Skin of body (tissue), 3 donors: ENCODE data around the gene GTF2H3. TPM values are rescaled to one million over a fixed set of nuclear protein-coding genes. Genes with fewer than 3 reads are reported as not detected.

Experiments used
- DNase-seq: peaks from one replicate; lab custom pipeline; 2025; lab: John Stamatoyannopoulos, UW
- small RNA-seq: library from RNA; depleted of rRNA; stranded (forward); fragments of <200 nt; gene quantifications from one replicate; pipeline ENCODE3, GENCODE V24; 2014; ENCODE audit warnings: low replicate concordance
- total RNA-seq: library from RNA; depleted of rRNA; stranded (reverse); fragments of >200 nt; gene quantifications from one replicate; pipeline ENCODE4 v1.2.3, GENCODE V29; 2014

Gene GTF2H3
- total RNA-seq, 1 donor from 2014 or later, result 23.4 TPM

GRCh38 chr12:123707466-123707865 is 73.8 kb downstream of the GTF2H3 start:
- no peak for DNase-seq

Small RNA genes within 50 kb of the gene (small RNA-seq; reads per million reads assigned to genes)
- 0.14 reads per million for gene SNORA9B

Other genes starting within 250 kb of the GTF2H3 start
- 29.5 TPM for gene KMT5A, start 249.7 kb upstream of the GTF2H3 start, total RNA-seq
- 1.9 TPM for gene RILPL2, start 197.1 kb upstream of the GTF2H3 start, total RNA-seq
- gene SNRNP35, start 175.7 kb upstream of the GTF2H3 start, total RNA-seq, result 21.8 TPM
- gene RILPL1, start 100.1 kb upstream of the GTF2H3 start, total RNA-seq, result 7.9 TPM
- gene TMED2, start 49.3 kb upstream of the GTF2H3 start, total RNA-seq, result 190 TPM
- 16.9 TPM for gene DDX55, start 31.7 kb upstream of the GTF2H3 start, total RNA-seq
- gene EIF2B1, start 143 bp upstream of the GTF2H3 start, total RNA-seq, result 28.3 TPM
- gene TCTN2, start 37.3 kb downstream of the GTF2H3 start, total RNA-seq, result 8.3 TPM
- gene ATP6V0A2, start 78.5 kb downstream of the GTF2H3 start, total RNA-seq, result 19.8 TPM
- 0.99 TPM for gene DNAH10, start 128.5 kb downstream of the GTF2H3 start, total RNA-seq